ENCODE data around the gene EIF4E1B.

Gene EIF4E1B

DNA sequence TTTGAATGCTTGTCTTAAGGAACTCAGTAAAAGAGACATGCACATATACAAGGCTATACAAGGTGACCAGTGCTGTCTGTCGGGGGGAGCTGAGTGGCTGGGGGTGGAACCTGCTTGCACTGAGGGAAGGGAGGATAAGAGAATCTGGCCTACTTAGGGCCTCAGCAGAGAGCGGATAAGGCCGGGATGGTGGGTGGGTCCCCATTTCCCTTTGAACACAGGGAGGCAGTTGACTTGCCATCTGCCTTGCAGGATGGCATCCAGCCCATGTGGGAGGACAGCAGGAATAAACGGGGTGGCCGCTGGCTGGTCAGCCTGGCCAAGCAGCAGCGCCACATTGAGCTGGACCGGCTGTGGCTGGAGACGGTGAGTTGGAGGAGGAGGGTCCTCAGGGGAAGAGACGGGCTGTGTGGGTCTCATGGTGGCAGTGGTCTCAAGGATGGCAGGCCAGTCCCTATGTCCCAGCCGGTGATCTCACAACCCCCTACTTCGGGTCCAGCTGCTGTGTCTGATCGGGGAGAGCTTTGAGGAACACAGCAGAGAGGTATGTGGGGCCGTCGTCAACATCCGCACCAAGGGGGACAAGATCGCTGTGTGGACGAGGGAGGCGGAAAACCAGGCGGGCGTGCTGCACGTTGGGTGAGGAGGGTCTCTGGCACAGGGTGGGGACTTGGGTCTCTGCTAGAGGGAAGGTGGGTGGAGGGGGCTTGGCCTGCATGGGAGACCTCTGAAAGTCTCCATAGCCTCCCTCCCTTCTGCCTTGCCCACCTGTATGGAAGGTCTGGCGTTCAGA is 14.6 kb downstream of the EIF4E1B start:
- no peaks in the 10 kb centered on the region for H3F3A ChIP-seq (ENCODE audit: control insufficient read depth, insufficient read depth)
- H3K27ac ChIP-seq (ENCODE audit: low read depth, low read length) = no peak overlapping the region
- H3K36me3 ChIP-seq (ENCODE audit: control insufficient read depth, low read length) = no peaks in the 10 kb centered on the region
- no peaks in the 10 kb centered on the region for H3K79me2 ChIP-seq (ENCODE audit: control insufficient read depth, low read length)
- H3K4me2 ChIP-seq (ENCODE audit: low read length) = no peak overlapping the region
- no peaks in the 10 kb centered on the region for H3K9me3 ChIP-seq (ENCODE audit: control insufficient read depth, insufficient read depth, low read length)
- no peaks in the 10 kb centered on the region for H3K9me2 ChIP-seq (replicated peaks; ENCODE audit: control insufficient read depth, low read length)
- no peaks in the 10 kb centered on the region for H3K27me3 ChIP-seq (ENCODE audit: control insufficient read depth, low read length)
- H3K4me1 ChIP-seq (ENCODE audit: control insufficient read depth, low read length) = peaks cover 16% of the 10 kb centered on the region
- TF ChIP-seq EZH2phosphoT487 (IDR thresholded peaks at IDR 0.05; ENCODE audit: borderline replicate concordance, low read length) = no peak
- TF ChIP-seq, protein P1, sequence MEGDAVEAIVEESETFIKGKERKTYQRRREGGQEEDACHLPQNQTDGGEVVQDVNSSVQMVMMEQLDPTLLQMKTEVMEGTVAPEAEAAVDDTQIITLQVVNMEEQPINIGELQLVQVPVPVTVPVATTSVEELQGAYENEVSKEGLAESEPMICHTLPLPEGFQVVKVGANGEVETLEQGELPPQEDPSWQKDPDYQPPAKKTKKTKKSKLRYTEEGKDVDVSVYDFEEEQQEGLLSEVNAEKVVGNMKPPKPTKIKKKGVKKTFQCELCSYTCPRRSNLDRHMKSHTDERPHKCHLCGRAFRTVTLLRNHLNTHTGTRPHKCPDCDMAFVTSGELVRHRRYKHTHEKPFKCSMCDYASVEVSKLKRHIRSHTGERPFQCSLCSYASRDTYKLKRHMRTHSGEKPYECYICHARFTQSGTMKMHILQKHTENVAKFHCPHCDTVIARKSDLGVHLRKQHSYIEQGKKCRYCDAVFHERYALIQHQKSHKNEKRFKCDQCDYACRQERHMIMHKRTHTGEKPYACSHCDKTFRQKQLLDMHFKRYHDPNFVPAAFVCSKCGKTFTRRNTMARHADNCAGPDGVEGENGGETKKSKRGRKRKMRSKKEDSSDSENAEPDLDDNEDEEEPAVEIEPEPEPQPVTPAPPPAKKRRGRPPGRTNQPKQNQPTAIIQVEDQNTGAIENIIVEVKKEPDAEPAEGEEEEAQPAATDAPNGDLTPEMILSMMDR (IDR thresholded peaks at IDR 0.05; ENCODE audit: low read depth, low read length, poor library complexity, severe bottlenecking) = no peak
- no peak overlapping the region for H3K4me3 ChIP-seq (ENCODE audit: low read length)
- no peaks in the 10 kb centered on the region for H4K20me1 ChIP-seq (ENCODE audit: control insufficient read depth, insufficient read depth, low read depth, low read length)

DNA sequence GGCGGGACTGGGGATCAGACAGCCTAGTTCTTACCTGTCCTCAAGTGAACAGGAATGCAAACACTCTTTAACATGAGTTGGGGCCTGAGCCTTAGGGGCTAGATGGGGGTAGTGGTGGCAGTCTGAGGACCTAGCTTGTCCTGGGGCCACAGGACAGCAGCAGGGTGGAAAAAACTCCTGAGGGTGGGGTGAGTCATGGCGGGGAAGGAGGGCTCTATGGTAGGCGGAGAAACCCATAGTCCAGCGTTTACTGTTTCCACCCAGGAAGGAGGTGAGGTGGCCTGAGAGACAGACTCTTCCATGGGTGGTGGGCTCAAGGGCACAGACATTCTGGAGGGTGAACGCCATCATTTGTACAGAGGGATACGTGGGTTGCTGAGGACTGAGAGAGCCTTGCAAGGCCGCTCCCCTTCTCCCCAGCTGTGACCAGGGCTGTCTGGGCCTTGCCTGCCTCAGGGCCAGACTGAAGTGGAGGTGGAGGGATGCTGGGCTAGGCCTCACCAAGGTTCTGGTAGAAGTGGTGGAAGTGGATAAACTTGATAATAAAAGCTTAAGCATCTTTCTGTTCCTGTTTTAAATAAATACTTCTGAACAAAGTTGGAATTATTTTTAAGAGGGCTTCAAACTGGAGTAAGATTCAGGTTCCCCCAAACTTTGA is 15.7 kb downstream of the EIF4E1B start:
- Histone ChIP-seq H3K9me3 (ENCODE audit: control insufficient read depth, insufficient read depth, low read length) (no peaks in the 10 kb centered on the region), H3K4me1 (ENCODE audit: control insufficient read depth, low read length) (peaks cover 16% of the 10 kb centered on the region), H3K27ac (ENCODE audit: low read depth, low read length) (no peak overlapping the region), H3K4me3 (ENCODE audit: low read length) (peak overlapping the region; percentile 85), H3K4me2 (ENCODE audit: low read length) (peak overlapping the region; percentile 93), H3K27me3 (ENCODE audit: control insufficient read depth, low read length) (no peaks in the 10 kb centered on the region), H4K20me1 (ENCODE audit: control insufficient read depth, insufficient read depth, low read depth, low read length) (no peaks in the 10 kb centered on the region), H3K36me3 (ENCODE audit: control insufficient read depth, low read length) (no peaks in the 10 kb centered on the region), H3K9me2 (replicated peaks; ENCODE audit: control insufficient read depth, low read length) (no peaks in the 10 kb centered on the region), H3K79me2 (ENCODE audit: control insufficient read depth, low read length) (no peaks in the 10 kb centered on the region), H3F3A (ENCODE audit: control insufficient read depth, insufficient read depth) (no peaks in the 10 kb centered on the region)
- no peak for TF ChIP-seq EZH2phosphoT487 (IDR thresholded peaks at IDR 0.05; ENCODE audit: borderline replicate concordance, low read length)
- TF ChIP-seq, protein P1 (IDR thresholded peaks at IDR 0.05; ENCODE audit: low read depth, low read length, poor library complexity, severe bottlenecking) = no peak

DNA sequence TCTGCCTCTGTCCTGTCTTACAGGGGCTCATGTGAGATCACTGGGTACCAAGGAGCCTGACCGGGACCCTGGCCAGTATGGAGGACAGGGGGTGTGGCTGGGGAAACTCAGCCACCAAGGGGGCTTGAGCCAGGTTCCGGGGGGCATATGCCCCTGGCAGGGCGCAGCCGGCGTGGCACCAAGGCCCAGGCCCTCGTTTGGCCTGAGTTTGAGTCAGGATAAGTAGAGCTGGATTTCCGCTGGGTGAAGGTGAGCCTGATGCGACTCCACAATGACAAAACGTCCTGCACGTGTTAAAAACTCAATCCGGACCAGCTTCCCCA is 16.2 kb downstream of the EIF4E1B start:
- Histone ChIP-seq H3K27ac (ENCODE audit: low read depth, low read length) (no peak overlapping the region), H3K4me1 (ENCODE audit: control insufficient read depth, low read length) (peaks cover 16% of the 10 kb centered on the region), H3K4me3 (ENCODE audit: low read length) (peak overlapping the region; percentile 85)

More for the DNA sequence above, 16.2 kb downstream of the EIF4E1B start:
- Histone ChIP-seq H3K4me2 (ENCODE audit: low read length) (peak overlapping the region; percentile 93), H3K9me3 (ENCODE audit: control insufficient read depth, insufficient read depth, low read length) (no peaks in the 10 kb centered on the region), H3F3A (ENCODE audit: control insufficient read depth, insufficient read depth) (no peaks in the 10 kb centered on the region), H3K36me3 (ENCODE audit: control insufficient read depth, low read length) (no peaks in the 10 kb centered on the region), H3K27me3 (ENCODE audit: control insufficient read depth, low read length) (no peaks in the 10 kb centered on the region), H4K20me1 (ENCODE audit: control insufficient read depth, insufficient read depth, low read depth, low read length) (no peaks in the 10 kb centered on the region), H3K79me2 (ENCODE audit: control insufficient read depth, low read length) (no peaks in the 10 kb centered on the region), H3K9me2 (replicated peaks; ENCODE audit: control insufficient read depth, low read length) (no peaks in the 10 kb centered on the region)
- no peak for TF ChIP-seq EZH2phosphoT487 (IDR thresholded peaks at IDR 0.05; ENCODE audit: borderline replicate concordance, low read length)
- TF ChIP-seq, protein P1 (IDR thresholded peaks at IDR 0.05; ENCODE audit: low read depth, low read length, poor library complexity, severe bottlenecking) = no peak

Measured in DOHH2 (cell line).